K562 (cell line): ENCODE results near the gene PADI4. TPM values are rescaled to one million over a fixed set of nuclear protein-coding genes. Genes with fewer than 3 reads are reported as not detected.

Source experiments
- CXXC5 ChIP-seq: fragments of 250-450 bp; sonication (Bioruptor Pico); IDR thresholded peaks from 2 replicates; pipeline ENCODE4 v1.8.0; 2022; ENCODE audit warnings: inconsistent platforms, mild to moderate bottlenecking, moderate library complexity
- DEAF1 ChIP-seq: fragments of 450-650 bp; formaldehyde crosslinking; IDR thresholded peaks from 2 replicates; pipeline ENCODE4 v1.4.0; 2020; ENCODE audit warnings: mild to moderate bottlenecking, moderate library complexity
- MGA ChIP-seq: fragments of 450-650 bp; IDR thresholded peaks from 2 replicates; pipeline ENCODE4 v1.6.1; 2016; ENCODE audit warnings: mild to moderate bottlenecking, moderate library complexity
- NFIC ChIP-seq: fragments of 450-650 bp; IDR thresholded peaks from 2 replicates; pipeline ENCODE4 v1.6.1; 2017; ENCODE audit warnings: mild to moderate bottlenecking, inconsistent platforms
- PHTF2 ChIP-seq: fragments of 250-450 bp; sonication (Bioruptor Pico); IDR thresholded peaks from 2 replicates; pipeline ENCODE4 v1.5.0; 2021; ENCODE audit warnings: mild to moderate bottlenecking
- RFX7 ChIP-seq: fragments of 250-450 bp; sonication (Bioruptor Pico); IDR thresholded peaks from 2 replicates; pipeline ENCODE4 v1.5.1; 2021; ENCODE audit warnings: mild to moderate bottlenecking
- TBP ChIP-seq: optimal IDR thresholded peaks from 2 replicates; pipeline ENCODE3; 2011; ENCODE audit warnings: low read depth, low read length, improper control_type of control experiment
- WHSC1 ChIP-seq: IDR thresholded peaks from one replicate; pipeline ENCODE4 v1.6.1; 2012; ENCODE audit warnings: low read length, control low read depth, inconsistent platforms
- ZKSCAN1 ChIP-seq: fragments of 150-350 bp; IDR thresholded peaks from 2 replicates; pipeline ENCODE4 v1.6.1; 2016; ENCODE audit warnings: low read depth, low read length
- ZNF217 ChIP-seq: sonication (generic); formaldehyde crosslinking; IDR thresholded peaks from 2 replicates; pipeline ENCODE4 v1.8.0; 2022; ENCODE audit warnings: mild to moderate bottlenecking, missing genetic modification reagents
- ZNF347 ChIP-seq: fragments of 450-650 bp; formaldehyde crosslinking; IDR thresholded peaks from 2 replicates; pipeline ENCODE4 v1.4.0; 2020; ENCODE audit warnings: low read depth, mild to moderate bottlenecking, moderate library complexity
- polyA plus RNA-seq, 8 experiments: library from polyadenylated mRNA; depleted of rRNA in 4 of 8; stranded (reverse) in 5 of 8; unstranded in 3 of 8; fragments of >200 nt; fragmentation: Nextera tagmentation in 2 of 8; fragmentation: Illumina TruSeq in 1 of 8; extraction: Ambion mirVana in 2 of 8; extraction: Trizol in 1 of 8; gene quantifications; 2 replicates each; pipeline versions ENCODE4 v1.2.1 to v1.2.3, GENCODE V29; 2011 to 2014; ENCODE audit warnings: inconsistent platforms in 1 of 8, missing spikeins in 1 of 8
- total RNA-seq, 7 experiments: library from RNA; depleted of rRNA in 6 of 7; stranded (reverse); fragments of >200 nt in 6 of 7; fragmentation: Illumina TruSeq in 2 of 7; extraction: Trizol in 2 of 7; gene quantifications; 2 replicates each; pipeline versions ENCODE4 v1.2.1 to v1.2.3, GENCODE V29; 2011 to 2021; ENCODE audit warnings: low replicate concordance in 1 of 7

Gene PADI4
- total and polyA plus RNA-seq, 9 of the 15 experiments (the other 6 are each of a cell fraction or from before 2014, with no cell fraction given), result 0.22 to 0.33 TPM; not detected in 7

GRCh38 chr1:17360272-17360956 lies 52.4 kb downstream of the PADI4 start (continued):
- TF ChIP-seq MGA (no peak), TBP (no peak), RFX7 (CRISPR knock-in tag) (peak; percentile 82; the same call in 1 of the 2 replicates), CXXC5 (CRISPR knock-in tag) (peak; percentile 98), ZKSCAN1 (no peak), DEAF1 (peak; percentile 49; the same call in 1 of the 2 replicates), ZNF347 (CRISPR knock-in tag) (peak; percentile 93), WHSC1 (no peak), PHTF2 (no peak), NFIC (peak; percentile 86), ZNF217 (CRISPR knock-in tag) (no peak)
